Neuronal stem cell (in vitro differentiated cells): ENCODE results near the gene KDM4B.

Experiments
- DNase-seq: peaks from one replicate; pipeline ENCODE4 v3.0.0-alpha.2; 2013; ENCODE audit warnings: low spot score
- H2AFZ ChIP-seq: one replicate; pipeline ENCODE4 v1.6.1; 2013; ENCODE audit warnings: mild to moderate bottlenecking, low read length, inconsistent platforms
- H2AK5ac ChIP-seq: 2 replicates; pipeline ENCODE4 v1.6.1; 2013; ENCODE audit warnings: low read depth, mild to moderate bottlenecking, inconsistent platforms, low read length, moderate library complexity, mixed read lengths
- H2BK120ac ChIP-seq: 2 replicates; pipeline ENCODE4 v1.6.1; 2013; ENCODE audit warnings: low read depth, mild to moderate bottlenecking, inconsistent platforms, low read length, moderate library complexity, mixed read lengths
- H2BK12ac ChIP-seq: one replicate; pipeline ENCODE4 v1.6.1; 2013; ENCODE audit warnings: low read length, inconsistent platforms
- H2BK15ac ChIP-seq: 2 replicates; pipeline ENCODE4 v1.6.1; 2013; ENCODE audit warnings: mild to moderate bottlenecking, low read length, inconsistent platforms, mixed read lengths
- H2BK5ac ChIP-seq: one replicate; pipeline ENCODE4 v1.6.1; 2013; ENCODE audit warnings: inconsistent platforms, mild to moderate bottlenecking, low read length, moderate library complexity
- H3K14ac ChIP-seq: one replicate; pipeline ENCODE4 v1.6.1; 2013; ENCODE audit warnings: low read length, inconsistent platforms
- H3K18ac ChIP-seq: 2 replicates; pipeline ENCODE4 v1.6.1; 2013; ENCODE audit warnings: low read length, inconsistent platforms
- H3K23ac ChIP-seq: 2 replicates; pipeline ENCODE4 v1.6.1; 2013; ENCODE audit warnings: low read depth, mild to moderate bottlenecking, mixed read lengths, low read length, inconsistent platforms; ENCODE audit not compliant: poor library complexity
- H3K27ac ChIP-seq: replicated peaks from 3 replicates; pipeline ENCODE4 v1.5.1; 2013; ENCODE audit warnings: low read length, inconsistent platforms
- H3K27me3 ChIP-seq, 3 experiments: 2 replicates each; pipeline ENCODE4 v1.6.1; 2013; ENCODE audit warnings: low read length in 3 of 3, mild to moderate bottlenecking in 2 of 3, inconsistent platforms in 1 of 3, low read depth in 1 of 3, mixed read lengths in 1 of 3, moderate library complexity in 1 of 3; ENCODE audit not compliant: control insufficient read depth in 3 of 3, insufficient read depth in 3 of 3
- H3K36me3 ChIP-seq, 2 donors: replicated peaks in 1 of 2; 2 replicates each; pipeline ENCODE4 v1.6.1; 2013; ENCODE audit warnings: low read length in 2 of 2; ENCODE audit not compliant: control insufficient read depth in 2 of 2, insufficient read depth in 2 of 2
- H3K4ac ChIP-seq: 2 replicates; pipeline ENCODE4 v1.6.1; 2013; ENCODE audit warnings: inconsistent platforms, mild to moderate bottlenecking, low read length, moderate library complexity
- H3K4me1 ChIP-seq, 2 donors: 1 replicate in 1 of 2; 2 replicates in 1 of 2; pipeline ENCODE4 v1.6.1; 2013; ENCODE audit warnings: low read length in 2 of 2, low read depth in 1 of 2; ENCODE audit not compliant: control insufficient read depth in 2 of 2, insufficient read depth in 1 of 2
- H3K4me2 ChIP-seq: one replicate; pipeline ENCODE4 v1.6.1; 2013; ENCODE audit warnings: mild to moderate bottlenecking, low read length, inconsistent platforms; ENCODE audit not compliant: insufficient read depth, poor library complexity, severe bottlenecking
- H3K4me3 ChIP-seq, 2 donors: 2 replicates each; pipeline ENCODE4 v1.5.1; 2013; ENCODE audit warnings: low read length in 2 of 2, mild to moderate bottlenecking in 2 of 2, inconsistent platforms in 1 of 2, moderate library complexity in 1 of 2
- H3K79me1 ChIP-seq: one replicate; pipeline ENCODE4 v1.6.1; 2013; ENCODE audit warnings: low read depth, mild to moderate bottlenecking, inconsistent platforms, low read length, moderate library complexity
- H3K9ac ChIP-seq: one replicate; pipeline ENCODE4 v1.6.1; 2013; ENCODE audit warnings: mild to moderate bottlenecking, low read depth, low read length, inconsistent platforms; ENCODE audit not compliant: poor library complexity
- H3K9me3 ChIP-seq, 2 donors: replicated peaks in 1 of 2; 2 replicates each; pipeline versions ENCODE3 to v1.6.1; 2013; ENCODE audit warnings: low read length in 2 of 2, mild to moderate bottlenecking in 2 of 2, inconsistent platforms in 1 of 2, low read depth in 1 of 2, mixed read lengths in 1 of 2, moderate library complexity in 1 of 2; ENCODE audit not compliant: control insufficient read depth in 2 of 2, insufficient read depth in 1 of 2
- H4K8ac ChIP-seq: one replicate; pipeline ENCODE4 v1.6.1; 2013; ENCODE audit warnings: low read depth, mild to moderate bottlenecking, inconsistent platforms, low read length, moderate library complexity
- H4K91ac ChIP-seq: one replicate; pipeline ENCODE4 v1.6.1; 2013; ENCODE audit warnings: low read length, low read depth, mild to moderate bottlenecking, inconsistent platforms; ENCODE audit not compliant: poor library complexity
- WGBS, 2 donors: extraction: QIAGEN DNeasy Blood & Tissue Kit; methylation state at CpG; one replicate each; pipeline ENCODE4 v1.1.7; 2013; ENCODE audit warnings: missing lambda C conversion rate in 2 of 2, mixed read lengths in 1 of 2; ENCODE audit not compliant: insufficient read length in 2 of 2, insufficient replicate concordance in 1 of 2; ENCODE audit errors: extremely low coverage in 2 of 2; 5-methylcytosine and 5-hydroxymethylcytosine counted together

KDM4B gene

GRCh38 chr19:5144545-5145179, 175.7 kb downstream of the KDM4B start:
- DNase-seq = no peak
- Histone ChIP-seq H3K4me3 (no peak overlapping the region), H4K91ac (no peak overlapping the region), H2BK120ac (no peak overlapping the region), H2AFZ (no peak overlapping the region), H3K4ac (no peak overlapping the region), H3K9ac (no peak overlapping the region), H3K36me3 (peaks cover 18 to 72% of the 10 kb centered on the region in 2 donors), H3K27ac (no peak overlapping the region), H3K4me2 (no peak overlapping the region), H2BK15ac (no peak overlapping the region), H2BK5ac (no peak overlapping the region), H3K14ac (no peak overlapping the region), H2AK5ac (no peak overlapping the region), H3K27me3 (no peaks in the 10 kb centered on the region), H4K8ac (no peak overlapping the region), H3K23ac (no peak overlapping the region), H2BK12ac (peak overlapping the region; percentile 46), H3K9me3 (no peaks in the 10 kb centered on the region), H3K79me1 (peaks cover 11% of the 10 kb centered on the region), H3K4me1 (no peaks in the 10 kb centered on the region), H3K18ac (no peak overlapping the region)
- WGBS, 2 donors = no CpG with 5 or more reads among the region's 23 CpGs

GRCh38 chr19:5145521-5146511, 176.9 kb downstream of the KDM4B start:
- H3K27me3 ChIP-seq = no peaks in the 10 kb centered on the region
- H4K91ac ChIP-seq = no peak overlapping the region
- H3K4me3 ChIP-seq = no peak overlapping the region
- H2BK120ac ChIP-seq = no peak overlapping the region
- H3K36me3 ChIP-seq = peaks cover 10 to 62% of the 10 kb centered on the region in 2 donors
- no peak overlapping the region for H4K8ac ChIP-seq
- no peak overlapping the region for H2BK12ac ChIP-seq
- no peak overlapping the region for H3K4me2 ChIP-seq
- peak overlapping the region; percentile 60 for H3K9ac ChIP-seq
- H3K23ac ChIP-seq = no peak overlapping the region
- no peaks in the 10 kb centered on the region for H3K9me3 ChIP-seq
- H3K79me1 ChIP-seq = peaks cover 4% of the 10 kb centered on the region
- DNase-seq = no peak
- no peak overlapping the region for H3K27ac ChIP-seq
- H2AK5ac ChIP-seq = peak overlapping the region; percentile 26
- H3K4ac ChIP-seq = no peak overlapping the region
- H2AFZ ChIP-seq = no peak overlapping the region
- H3K14ac ChIP-seq = no peak overlapping the region
- H2BK15ac ChIP-seq = no peak overlapping the region
- peak overlapping the region; percentile 57 for H3K18ac ChIP-seq
- peaks cover 0 to 8% of the 10 kb centered on the region in 2 donors for H3K4me1 ChIP-seq
- 100% methylated on average over 1 of the region's 52 CpGs; no CpG with 5 or more reads in 1 of the 2 donors for WGBS, 2 donors
- no peak overlapping the region for H2BK5ac ChIP-seq

GRCh38 chr19:5147074-5147977, 178.4 kb downstream of the KDM4B start:
- H2BK5ac ChIP-seq = no peak overlapping the region
- DNase-seq = no peak
- H2AK5ac ChIP-seq = peak overlapping the region; percentile 46
- peaks cover 6 to 50% of the 10 kb centered on the region in 2 donors for H3K36me3 ChIP-seq
- no peaks in the 10 kb centered on the region for H3K27me3 ChIP-seq
- H3K4me1 ChIP-seq = peaks cover 0 to 13% of the 10 kb centered on the region in 2 donors
- no peak overlapping the region for H3K9ac ChIP-seq
- peaks cover 2% of the 10 kb centered on the region for H3K79me1 ChIP-seq
- H3K23ac ChIP-seq = peak overlapping the region; percentile 4
- H2BK12ac ChIP-seq = no peak overlapping the region
- no peak overlapping the region for H3K4me3 ChIP-seq
- no peak overlapping the region for H2AFZ ChIP-seq
- H3K18ac ChIP-seq = no peak overlapping the region
- no peak overlapping the region for H2BK120ac ChIP-seq
- no peak overlapping the region for H3K4ac ChIP-seq
- H2BK15ac ChIP-seq = no peak overlapping the region
- H3K9me3 ChIP-seq = no peaks in the 10 kb centered on the region
- no peak overlapping the region for H4K91ac ChIP-seq
- no peak overlapping the region for H4K8ac ChIP-seq
- peak overlapping the region; percentile 56 for H3K14ac ChIP-seq
- no peak overlapping the region for H3K27ac ChIP-seq
- no peak overlapping the region for H3K4me2 ChIP-seq
- no CpG with 5 or more reads among the region's 31 CpGs for WGBS, 2 donors
